Aorta (tissue), 5 donors: ENCODE data around the gene AKAP6. TPM values are rescaled to one million over a fixed set of nuclear protein-coding genes. Genes with fewer than 3 reads are reported as not detected.

ENCODE experiments used
- ATAC-seq: fragments of 200-7000 bp; cut with Tn5 transposase; one replicate; pipeline ENCODE4 v1.9.1; 2022; ENCODE audit warnings: moderate library complexity; ENCODE audit not compliant: low FRiP score
- DNase-seq, 2 donors: peaks; one replicate each; pipeline ENCODE4 v3.0.0-alpha.2; 2020
- H3K27ac ChIP-seq, 2 donors: one replicate each; pipeline ENCODE4 v1.5.1; 2013; ENCODE audit warnings: low read length in 2 of 2, mild to moderate bottlenecking in 2 of 2, moderate library complexity in 2 of 2, control low read depth in 1 of 2, inconsistent platforms in 1 of 2, low read depth in 1 of 2
- H3K27me3 ChIP-seq, 2 donors: one replicate each; pipeline ENCODE4 v1.6.1; 2013; ENCODE audit warnings: control low read depth in 1 of 2, low read length in 1 of 2, mild to moderate bottlenecking in 1 of 2, moderate library complexity in 1 of 2; ENCODE audit not compliant: insufficient read depth in 2 of 2, control insufficient read depth in 1 of 2
- H3K36me3 ChIP-seq, 2 donors: one replicate each; pipeline ENCODE4 v1.6.1; 2013; ENCODE audit warnings: control low read depth in 1 of 2, low read length in 1 of 2, mild to moderate bottlenecking in 1 of 2; ENCODE audit not compliant: insufficient read depth in 2 of 2, control insufficient read depth in 1 of 2
- H3K4me1 ChIP-seq, 2 donors: one replicate each; pipeline ENCODE4 v1.6.1; 2013; ENCODE audit warnings: low read length in 2 of 2, control low read depth in 1 of 2, mild to moderate bottlenecking in 1 of 2, moderate library complexity in 1 of 2; ENCODE audit not compliant: insufficient read depth in 2 of 2, control insufficient read depth in 1 of 2
- H3K4me3 ChIP-seq, 2 donors: one replicate each; pipeline ENCODE4 v1.5.1; 2013; ENCODE audit warnings: low read length in 2 of 2, control low read depth in 1 of 2, mild to moderate bottlenecking in 1 of 2
- H3K9me3 ChIP-seq: one replicate; pipeline ENCODE4 v1.6.1; 2013; ENCODE audit warnings: mild to moderate bottlenecking, low read length; ENCODE audit not compliant: control insufficient read depth
- WGBS, 2 donors: extraction: QIAGEN DNeasy Blood & Tissue Kit; methylation state at CpG; one replicate each; pipeline ENCODE4 v1.1.7; 2013; 5-methylcytosine and 5-hydroxymethylcytosine counted together
- intact Hi-C, 2 donors: fragments of 100-400 bp; cut with DNase I; formaldehyde crosslinking; loops; one replicate each; pipeline versions ENCODE4 v1.14.2 to v1.15.0; 2022
- polyA plus RNA-seq, 2 donors: library from polyadenylated mRNA; stranded (reverse); fragments of 200-250 nt; gene quantifications; one replicate each; pipeline ENCODE4 v1.2.3, GENCODE V29; 2013
- total RNA-seq, 2 donors: library from RNA; stranded (reverse); fragmentation: NEBNext Ultra II Directional; extraction: Animal tissue kit (Norgen Biotek cat#: 25700); gene quantifications; one replicate each; pipeline ENCODE4 v1.2.1, GENCODE V29; 2021
- donor health status: healthy with polysubstance abuse.
- donor health status: Bipolar disorder and iron deficiency.
- donor health status: DM: no; HTN: no; CAD: no.
- donor health status: DM: no; HTN: no; CAD: no.
- donor health status: DM: yes; HTN: yes; CAD: no.

AKAP6 gene
- total and polyA plus RNA-seq, 4 donors, result 7.4 to 211 (median 46.6) TPM

- Histone ChIP-seq H3K4me1 (peaks cover 1 to 4% of the 10 kb centered on the region in 2 donors), H3K9me3 (no peaks in the 10 kb centered on the region), H3K36me3 (no peaks in the 10 kb centered on the region), H3K27me3 (no peaks in the 10 kb centered on the region), H3K27ac (no peak overlapping the region), H3K4me3 (no peak overlapping the region)
- intact Hi-C loops, result no loop called here
- no peak for DNase-seq
- WGBS, 2 donors, result 58 to 67% methylated on average over 2 of the region's 2 CpGs
- ATAC-seq, result no peak
Observed at GRCh38 chr14:32603992-32604565, 275.0 kb downstream of the AKAP6 start.

- no peaks in the 10 kb centered on the region for H3K9me3 ChIP-seq
- ATAC-seq (no peak), DNase-seq (no peak)
- no peak overlapping the region for H3K27ac ChIP-seq
- no peaks in the 10 kb centered on the region for H3K36me3 ChIP-seq
- no peaks in the 10 kb centered on the region for H3K27me3 ChIP-seq
- peaks cover 4 to 10% of the 10 kb centered on the region in 2 donors for H3K4me1 ChIP-seq
- no peak overlapping the region for H3K4me3 ChIP-seq
- WGBS, 2 donors, result 80 to 83% methylated on average over 2 of the region's 2 CpGs
- intact Hi-C loops, result loop anchor here in 1 of 2 donors (5.0 kb wide), 1 partner anchor 96 kb away; no protein-coding TSS in a partner anchor
Observed at GRCh38 chr14:32606301-32606700, 277.2 kb downstream of the AKAP6 start.

GRCh38 chr14:32607399-32607798 lies 278.3 kb downstream of the AKAP6 start:
- intact Hi-C loops, result loop anchor here in 1 of 2 donors (5.0 kb wide), 1 partner anchor 95 kb away; no protein-coding TSS in a partner anchor
- no peaks in the 10 kb centered on the region for H3K36me3 ChIP-seq
- DNase-seq, result no peak
- 3 to 10% methylated on average over 1 of the region's 1 CpG for WGBS, 2 donors
- no peak for ATAC-seq
- peak overlapping the region in 1 of 2 donors; percentile 36 for H3K27ac ChIP-seq
- H3K27me3 ChIP-seq, result no peaks in the 10 kb centered on the region
- no peak overlapping the region for H3K4me3 ChIP-seq
- peaks cover 6 to 14% of the 10 kb centered on the region in 2 donors for H3K4me1 ChIP-seq
- no peaks in the 10 kb centered on the region for H3K9me3 ChIP-seq

GRCh38 chr14:32608857-32609256 lies 279.8 kb downstream of the AKAP6 start:
- ATAC-seq, result no peak
- no peaks in the 10 kb centered on the region for H3K36me3 ChIP-seq
- no peak overlapping the region for H3K4me3 ChIP-seq
- H3K27me3 ChIP-seq, result no peaks in the 10 kb centered on the region
- H3K4me1 ChIP-seq, result peaks cover 6 to 14% of the 10 kb centered on the region in 2 donors
- DNase-seq, result no peak
- 5 to 8% methylated on average over 1 of the region's 1 CpG for WGBS, 2 donors
- intact Hi-C loops, result loop anchor here in 1 of 2 donors (5.0 kb wide), 1 partner anchor 93 kb away; no protein-coding TSS in a partner anchor
- H3K9me3 ChIP-seq, result no peaks in the 10 kb centered on the region
- no peak overlapping the region for H3K27ac ChIP-seq

- no peaks in the 10 kb centered on the region for H3K27me3 ChIP-seq
- DNase-seq (no peak), ATAC-seq (no peak)
- no peak overlapping the region for H3K4me3 ChIP-seq
- H3K36me3 ChIP-seq, result no peaks in the 10 kb centered on the region
- H3K27ac ChIP-seq, result no peak overlapping the region
- peaks cover 4 to 14% of the 10 kb centered on the region in 2 donors for H3K4me1 ChIP-seq
- 91 to 94% methylated on average over 3 of the region's 3 CpGs for WGBS, 2 donors
- H3K9me3 ChIP-seq, result no peaks in the 10 kb centered on the region
- intact Hi-C loops, result loop anchor here in 1 of 2 donors (5.0 kb wide), 1 partner anchor 93 kb away; no protein-coding TSS in a partner anchor
Observed at GRCh38 chr14:32609388-32609787, 280.3 kb downstream of the AKAP6 start.

- intact Hi-C loops, result no loop called here
- no peak overlapping the region for H3K27ac ChIP-seq
- DNase-seq, result no peak
- no peak for ATAC-seq
- no peaks in the 10 kb centered on the region for H3K36me3 ChIP-seq
- WGBS, 2 donors, result 48 to 59% methylated on average over 1 of the region's 1 CpG
- no peaks in the 10 kb centered on the region for H3K27me3 ChIP-seq
- no peaks in the 10 kb centered on the region for H3K9me3 ChIP-seq
- H3K4me1 ChIP-seq, result peaks cover 4 to 14% of the 10 kb centered on the region in 2 donors
- no peak overlapping the region for H3K4me3 ChIP-seq
Observed at GRCh38 chr14:32611752-32612151, 282.7 kb downstream of the AKAP6 start.

GRCh38 chr14:32618991-32619390 lies 289.9 kb downstream of the AKAP6 start:
- Histone ChIP-seq H3K4me1 (no peaks in the 10 kb centered on the region), H3K4me3 (no peak overlapping the region), H3K27me3 (no peaks in the 10 kb centered on the region), H3K27ac (no peak overlapping the region), H3K36me3 (no peaks in the 10 kb centered on the region), H3K9me3 (no peaks in the 10 kb centered on the region)
- 79 to 85% methylated on average over 3 of the region's 3 CpGs for WGBS, 2 donors
- DNase-seq (no peak), ATAC-seq (no peak)
- intact Hi-C loops, result no loop called here

- DNase-seq, result no peak
- intact Hi-C loops, result no loop called here
- H3K27me3 ChIP-seq, result no peaks in the 10 kb centered on the region
- H3K4me3 ChIP-seq, result no peak overlapping the region
- no peak overlapping the region for H3K27ac ChIP-seq
- no peaks in the 10 kb centered on the region for H3K36me3 ChIP-seq
- no peaks in the 10 kb centered on the region for H3K4me1 ChIP-seq
- no peaks in the 10 kb centered on the region for H3K9me3 ChIP-seq
- 89% methylated on average over 2 of the region's 2 CpGs for WGBS, 2 donors
- no peak for ATAC-seq
Observed at GRCh38 chr14:32620303-32620702, 291.2 kb downstream of the AKAP6 start.

GRCh38 chr14:32620724-32621123 lies 291.6 kb downstream of the AKAP6 start:
- no peak for DNase-seq
- no peaks in the 10 kb centered on the region for H3K4me1 ChIP-seq
- H3K27me3 ChIP-seq, result no peaks in the 10 kb centered on the region
- ATAC-seq, result no peak
- H3K9me3 ChIP-seq, result no peaks in the 10 kb centered on the region
- intact Hi-C loops, result no loop called here
- no peak overlapping the region for H3K27ac ChIP-seq
- no peaks in the 10 kb centered on the region for H3K36me3 ChIP-seq
- 2 to 6% methylated on average over 1 of the region's 1 CpG for WGBS, 2 donors
- H3K4me3 ChIP-seq, result no peak overlapping the region
